HG03097 (cell line): ENCODE data around the gene ATXN7.

ENCODE experiments used
- ATAC-seq: cut with Tn5 transposase; IDR thresholded peaks from one replicate; pipeline ENCODE4 v1.9.1; 2021; ENCODE audit not compliant: unreplicated experiment, low FRiP score

ATXN7 gene

DNA sequence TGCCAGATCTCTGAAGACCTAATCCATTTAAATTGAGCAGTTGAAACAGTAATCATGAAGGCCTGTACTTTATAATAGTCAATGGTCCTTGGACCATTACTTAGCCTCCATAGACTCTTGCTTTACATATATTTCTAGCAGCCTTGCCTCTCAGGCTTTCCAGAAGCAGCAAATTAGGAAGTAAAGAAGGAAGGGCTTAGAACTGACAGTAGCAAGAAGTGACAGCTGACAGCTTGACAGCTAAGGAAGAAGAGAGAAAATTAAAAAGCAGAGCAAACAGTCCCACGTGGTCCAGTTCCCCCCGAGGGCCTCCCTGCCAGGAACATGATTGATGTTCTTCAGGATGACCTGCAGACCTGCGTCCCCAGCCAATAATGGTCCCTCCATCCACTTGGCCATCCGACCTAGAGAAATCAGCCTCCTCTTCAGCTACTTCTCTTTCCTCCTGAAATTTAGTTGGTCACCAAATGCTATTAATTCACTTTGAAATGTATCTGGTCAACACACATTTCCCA, 174.6 kb downstream of the ATXN7 start:
- no peak for ATAC-seq

GRCh38 chr3:64039332-64039731, 175.7 kb downstream of the ATXN7 start:
- ATAC-seq: no peak

- ATAC-seq: no peak
These were observed 176.5 kb downstream of the ATXN7 start for GRCh38 chr3:64039981-64040733.

GRCh38 chr3:64042952-64043351, 179.3 kb downstream of the ATXN7 start:
- ATAC-seq: no peak

GRCh38 chr3:64046592-64046991, 182.9 kb downstream of the ATXN7 start:
- ATAC-seq: no peak

DNA sequence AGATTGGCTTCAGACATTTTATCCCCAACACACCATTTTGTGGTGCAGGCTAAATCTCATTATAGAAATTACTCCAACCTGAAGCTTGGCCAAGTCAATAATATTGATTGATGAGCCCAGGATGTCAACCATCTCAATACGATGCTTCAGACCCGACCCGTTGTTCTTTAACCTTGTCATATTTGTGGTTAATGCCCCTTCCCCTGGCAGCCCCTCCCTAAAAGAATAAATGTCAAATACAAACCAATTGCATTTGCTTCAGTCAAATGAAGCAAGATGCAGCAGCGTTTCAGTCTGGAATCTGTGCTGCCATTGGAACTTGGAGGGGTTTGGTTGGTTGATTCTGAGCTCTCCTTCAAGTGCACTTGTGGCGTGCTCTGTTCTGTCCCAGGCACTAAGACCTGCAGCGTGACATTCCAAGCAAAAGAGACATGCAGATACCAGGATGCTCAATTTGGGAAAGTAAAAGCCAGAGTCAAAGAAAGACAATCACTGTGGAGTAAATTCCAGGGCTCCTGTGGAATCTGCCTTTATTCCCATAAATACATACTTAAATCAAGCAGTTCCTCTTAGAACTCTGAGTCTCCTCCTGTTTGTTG, 183.4 kb downstream of the ATXN7 start:
- no peak for ATAC-seq

DNA sequence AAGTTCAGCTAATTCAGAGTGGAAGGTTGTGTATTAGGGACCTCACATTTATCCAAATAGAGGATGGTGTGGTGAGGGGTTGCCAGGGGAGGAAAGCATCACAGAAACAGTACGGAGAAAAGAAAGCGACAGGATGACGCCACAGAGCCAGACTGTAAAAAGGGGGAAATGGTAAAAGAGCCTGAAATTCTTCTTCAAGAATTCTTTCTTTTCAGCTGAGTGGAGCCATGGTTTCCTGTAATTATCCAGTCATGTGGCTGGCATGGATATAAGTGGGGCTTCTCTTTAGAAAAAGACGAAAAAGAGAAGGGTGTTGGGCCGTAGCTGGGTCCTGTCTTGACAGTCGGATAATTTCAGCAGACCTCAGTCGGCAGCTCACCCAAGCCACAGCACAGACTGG, 184.1 kb downstream of the ATXN7 start:
- no peak for ATAC-seq

GRCh38 chr3:64048631-64049061, 185.0 kb downstream of the ATXN7 start:
- ATAC-seq: no peak

DNA sequence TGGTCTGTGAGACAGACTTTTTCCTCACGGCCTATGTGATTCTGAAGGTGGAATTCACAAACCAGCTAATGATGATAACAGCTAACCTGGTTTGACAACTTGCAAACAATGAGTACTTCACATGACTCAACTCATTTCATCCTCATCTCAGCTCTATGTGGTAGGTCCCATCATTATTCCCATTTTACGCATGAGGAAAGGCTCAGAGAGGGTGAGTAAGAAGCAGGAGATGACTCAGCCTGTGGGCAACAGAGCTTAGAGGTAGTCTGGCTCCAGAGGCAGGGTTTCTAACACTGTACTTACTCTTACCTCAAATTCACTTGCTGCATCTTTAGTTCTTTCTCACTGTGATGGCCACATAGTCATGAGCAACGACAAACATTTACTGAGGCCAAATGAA, 185.5 kb downstream of the ATXN7 start:
- ATAC-seq: no peak

DNA sequence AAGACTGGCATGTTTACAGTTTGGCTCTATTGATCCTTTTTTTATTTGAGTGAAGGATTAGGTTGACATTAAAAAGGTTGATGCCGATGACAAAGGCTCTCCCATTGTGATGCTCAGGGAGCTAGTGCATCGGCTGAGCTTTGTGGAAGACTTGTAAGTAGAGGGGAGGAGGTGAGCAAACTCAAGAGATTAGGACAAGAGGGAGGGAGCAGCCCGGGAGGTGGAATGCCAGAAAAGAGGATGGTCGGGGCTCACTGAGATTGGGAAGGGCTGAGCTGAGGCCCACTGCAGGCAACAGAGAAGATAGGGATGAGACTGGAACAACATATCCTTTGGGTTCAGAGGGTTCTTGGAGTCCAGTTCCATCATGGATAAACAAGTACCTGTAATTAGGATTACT, 186.2 kb downstream of the ATXN7 start:
- no peak for ATAC-seq
